ENCODE measurements around the gene TMCO6.
"Not testable (repeated sequence)": the region's sequence is repeated elsewhere in the genome, so short reads cannot be mapped to it uniquely, and the experiment has no call there.

TMCO6 gene

GRCh38 chr5:140639148-140639981 lies at the start of gene TMCO6:
TSS of gene TMCO6 (plus strand) at chr5:140639451. CDS start at chr5:140639528, 77 bp downstream.
- no peaks in the 10 kb centered on the region for H3K4me1 ChIP-seq (ENCODE audit: control insufficient read depth, insufficient read depth, low read length)
- no peaks in the 10 kb centered on the region for H3K9me3 ChIP-seq (ENCODE audit: control insufficient read depth, insufficient read depth, low read length)
- no peaks in the 10 kb centered on the region for H3K27me3 ChIP-seq (ENCODE audit: control insufficient read depth, insufficient read depth, low read length)
- no peak within 1 kb of the TSS for H3K27ac ChIP-seq (ENCODE audit: low read length)
- DNase-seq (ENCODE audit: low read depth, low spot score): peak; percentile 68
- peaks cover 6% of the 10 kb centered on the region for H3K36me3 ChIP-seq (ENCODE audit: control insufficient read depth, insufficient read depth, low read length)
- WGBS (ENCODE audit: insufficient coverage, insufficient read length): no CpG with 5 or more reads among the region's 63 CpGs
- peak within 1 kb of the TSS; percentile 85 for H3K4me3 ChIP-seq (ENCODE audit: low read length)

- Histone ChIP-seq H3K4me1 (ENCODE audit: control insufficient read depth, insufficient read depth, low read length) (no peaks in the 10 kb centered on the region), H3K27ac (ENCODE audit: low read length) (no peak overlapping the region), H3K9me3 (ENCODE audit: control insufficient read depth, insufficient read depth, low read length) (no peaks in the 10 kb centered on the region), H3K4me3 (ENCODE audit: low read length) (no peak overlapping the region), H3K36me3 (ENCODE audit: control insufficient read depth, insufficient read depth, low read length) (no peaks in the 10 kb centered on the region), H3K27me3 (ENCODE audit: control insufficient read depth, insufficient read depth, low read length) (no peaks in the 10 kb centered on the region)
- no CpG with 5 or more reads among the region's 7 CpGs for WGBS (ENCODE audit: insufficient coverage, insufficient read length)
- no peak for DNase-seq (ENCODE audit: low read depth, low spot score)
These were observed 48.4 kb upstream of the TMCO6 start for GRCh38 chr5:140590861-140591260.

- Histone ChIP-seq H3K4me1 (ENCODE audit: control insufficient read depth, insufficient read depth, low read length) (no peaks in the 10 kb centered on the region), H3K36me3 (ENCODE audit: control insufficient read depth, insufficient read depth, low read length) (no peaks in the 10 kb centered on the region), H3K4me3 (ENCODE audit: low read length) (no peak overlapping the region), H3K27me3 (ENCODE audit: control insufficient read depth, insufficient read depth, low read length) (no peaks in the 10 kb centered on the region), H3K27ac (ENCODE audit: low read length) (no peak overlapping the region), H3K9me3 (ENCODE audit: control insufficient read depth, insufficient read depth, low read length) (no peaks in the 10 kb centered on the region)
- DNase-seq (ENCODE audit: low read depth, low spot score): no peak
- WGBS (ENCODE audit: insufficient coverage, insufficient read length): no CpG with 5 or more reads among the region's 5 CpGs
These were observed 47.4 kb upstream of the TMCO6 start for GRCh38 chr5:140591747-140592372.

- no CpG with 5 or more reads among the region's 14 CpGs for WGBS (ENCODE audit: insufficient coverage, insufficient read length)
- H3K27ac ChIP-seq (ENCODE audit: low read length); H3K9me3 ChIP-seq (ENCODE audit: control insufficient read depth, insufficient read depth, low read length); DNase-seq (ENCODE audit: low read depth, low spot score); H3K27me3 ChIP-seq (ENCODE audit: control insufficient read depth, insufficient read depth, low read length); H3K4me1 ChIP-seq (ENCODE audit: control insufficient read depth, insufficient read depth, low read length); H3K36me3 ChIP-seq (ENCODE audit: control insufficient read depth, insufficient read depth, low read length); H3K4me3 ChIP-seq (ENCODE audit: low read length): not testable (repeated sequence)
These were observed 46.2 kb upstream of the TMCO6 start for GRCh38 chr5:140593070-140593469.

GRCh38 chr5:140594169-140594568 lies 45.1 kb upstream of the TMCO6 start:
- Histone ChIP-seq H3K27me3 (ENCODE audit: control insufficient read depth, insufficient read depth, low read length) (no peaks in the 10 kb centered on the region), H3K27ac (ENCODE audit: low read length) (no peak overlapping the region), H3K9me3 (ENCODE audit: control insufficient read depth, insufficient read depth, low read length) (no peaks in the 10 kb centered on the region), H3K4me1 (ENCODE audit: control insufficient read depth, insufficient read depth, low read length) (no peaks in the 10 kb centered on the region), H3K36me3 (ENCODE audit: control insufficient read depth, insufficient read depth, low read length) (no peaks in the 10 kb centered on the region), H3K4me3 (ENCODE audit: low read length) (no peak overlapping the region)
- no peak for DNase-seq (ENCODE audit: low read depth, low spot score)
- no CpG with 5 or more reads among the region's 6 CpGs for WGBS (ENCODE audit: insufficient coverage, insufficient read length)

GRCh38 chr5:140595538-140596300 lies 43.5 kb upstream of the TMCO6 start:
- no peaks in the 10 kb centered on the region for H3K4me1 ChIP-seq (ENCODE audit: control insufficient read depth, insufficient read depth, low read length)
- no CpG with 5 or more reads among the region's 5 CpGs for WGBS (ENCODE audit: insufficient coverage, insufficient read length)
- H3K4me3 ChIP-seq (ENCODE audit: low read length): no peak overlapping the region
- H3K9me3 ChIP-seq (ENCODE audit: control insufficient read depth, insufficient read depth, low read length): no peaks in the 10 kb centered on the region
- H3K27ac ChIP-seq (ENCODE audit: low read length): no peak overlapping the region
- DNase-seq (ENCODE audit: low read depth, low spot score): no peak
- no peaks in the 10 kb centered on the region for H3K27me3 ChIP-seq (ENCODE audit: control insufficient read depth, insufficient read depth, low read length)
- H3K36me3 ChIP-seq (ENCODE audit: control insufficient read depth, insufficient read depth, low read length): no peaks in the 10 kb centered on the region

- no peaks in the 10 kb centered on the region for H3K9me3 ChIP-seq (ENCODE audit: control insufficient read depth, insufficient read depth, low read length)
These were observed 42.9 kb upstream of the TMCO6 start for GRCh38 chr5:140596321-140596741.

GRCh38 chr5:140598836-140599235 lies 40.4 kb upstream of the TMCO6 start:
- WGBS (ENCODE audit: insufficient coverage, insufficient read length): no CpG with 5 or more reads among the region's 2 CpGs
- no peaks in the 10 kb centered on the region for H3K27me3 ChIP-seq (ENCODE audit: control insufficient read depth, insufficient read depth, low read length)
- no peak for DNase-seq (ENCODE audit: low read depth, low spot score)
- no peaks in the 10 kb centered on the region for H3K9me3 ChIP-seq (ENCODE audit: control insufficient read depth, insufficient read depth, low read length)
- H3K27ac ChIP-seq (ENCODE audit: low read length): no peak overlapping the region
- H3K4me1 ChIP-seq (ENCODE audit: control insufficient read depth, insufficient read depth, low read length): no peaks in the 10 kb centered on the region
- no peak overlapping the region for H3K4me3 ChIP-seq (ENCODE audit: low read length)
- H3K36me3 ChIP-seq (ENCODE audit: control insufficient read depth, insufficient read depth, low read length): no peaks in the 10 kb centered on the region

More at GRCh38 chr5:140596321-140596741, 42.9 kb upstream of the TMCO6 start:
- no peak overlapping the region for H3K4me3 ChIP-seq (ENCODE audit: low read length)
- DNase-seq (ENCODE audit: low read depth, low spot score): no peak
- H3K27me3 ChIP-seq (ENCODE audit: control insufficient read depth, insufficient read depth, low read length): no peaks in the 10 kb centered on the region
- H3K36me3 ChIP-seq (ENCODE audit: control insufficient read depth, insufficient read depth, low read length): no peaks in the 10 kb centered on the region
- WGBS (ENCODE audit: insufficient coverage, insufficient read length): no CpG with 5 or more reads among the region's 1 CpG
- no peaks in the 10 kb centered on the region for H3K4me1 ChIP-seq (ENCODE audit: control insufficient read depth, insufficient read depth, low read length)
- H3K27ac ChIP-seq (ENCODE audit: low read length): no peak overlapping the region

- Histone ChIP-seq H3K4me3 (ENCODE audit: low read length) (no peak overlapping the region), H3K27ac (ENCODE audit: low read length) (no peak overlapping the region), H3K4me1 (ENCODE audit: control insufficient read depth, insufficient read depth, low read length) (no peaks in the 10 kb centered on the region), H3K9me3 (ENCODE audit: control insufficient read depth, insufficient read depth, low read length) (no peaks in the 10 kb centered on the region), H3K27me3 (ENCODE audit: control insufficient read depth, insufficient read depth, low read length) (no peaks in the 10 kb centered on the region), H3K36me3 (ENCODE audit: control insufficient read depth, insufficient read depth, low read length) (no peaks in the 10 kb centered on the region)
- no peak for DNase-seq (ENCODE audit: low read depth, low spot score)
These were observed 39.2 kb upstream of the TMCO6 start for GRCh38 chr5:140600096-140600495.

- H3K4me3 ChIP-seq (ENCODE audit: low read length): no peak overlapping the region
- no peaks in the 10 kb centered on the region for H3K36me3 ChIP-seq (ENCODE audit: control insufficient read depth, insufficient read depth, low read length)
- no peaks in the 10 kb centered on the region for H3K4me1 ChIP-seq (ENCODE audit: control insufficient read depth, insufficient read depth, low read length)
- no peaks in the 10 kb centered on the region for H3K27me3 ChIP-seq (ENCODE audit: control insufficient read depth, insufficient read depth, low read length)
- H3K27ac ChIP-seq (ENCODE audit: low read length): no peak overlapping the region
- 100% methylated on average over 1 of the region's 4 CpGs for WGBS (ENCODE audit: insufficient coverage, insufficient read length)
- DNase-seq (ENCODE audit: low read depth, low spot score): no peak
- no peaks in the 10 kb centered on the region for H3K9me3 ChIP-seq (ENCODE audit: control insufficient read depth, insufficient read depth, low read length)
These were observed 37.1 kb upstream of the TMCO6 start for GRCh38 chr5:140602147-140602546.
